Upper lobe of right lung (tissue), 1 donor: ENCODE measurements around the gene DNAJB12. TPM values are rescaled to one million over a fixed set of nuclear protein-coding genes. Genes with fewer than 3 reads are reported as not detected.

Experiments
- ATAC-seq: fragments of 200-7000 bp; cut with Tn5 transposase; one replicate; pipeline ENCODE4 v1.9.1; 2020; ENCODE audit warnings: mild to moderate bottlenecking, moderate library complexity
- DNase-seq: peaks from one replicate; pipeline ENCODE4 v3.0.0-alpha.2; 2020
- H3K27ac ChIP-seq: fragments of 200-600 bp; one replicate; pipeline ENCODE4 v1.8.0; 2022
- H3K27me3 ChIP-seq: fragments of 200-600 bp; one replicate; pipeline ENCODE4 v1.8.0; 2022; ENCODE audit warnings: mild to moderate bottlenecking
- H3K36me3 ChIP-seq: fragments of 200-600 bp; one replicate; pipeline ENCODE4 v1.8.0; 2022
- H3K4me1 ChIP-seq: fragments of 200-600 bp; one replicate; pipeline ENCODE4 v1.8.0; 2022
- H3K4me3 ChIP-seq: fragments of 200-600 bp; one replicate; pipeline ENCODE4 v1.8.0; 2022; ENCODE audit warnings: mild to moderate bottlenecking
- H3K9me3 ChIP-seq: fragments of 200-600 bp; one replicate; pipeline ENCODE4 v1.8.0; 2022
- intact Hi-C: fragments of 100-400 bp; cut with DNase I; formaldehyde crosslinking; loops from one replicate; pipeline ENCODE4 v1.11.0; 2022
- total RNA-seq: library from RNA; stranded (reverse); fragmentation: NEBNext Ultra II Directional; extraction: Animal tissue kit (Norgen Biotek cat#: 25700); gene quantifications from one replicate; pipeline ENCODE4 v1.2.1, GENCODE V29; 2021
- TF ChIP-seq, protein P1 (sequence below): fragments of 200-600 bp; IDR thresholded peaks from one replicate; pipeline ENCODE4 v1.8.0; 2022; ENCODE audit warnings: antibody characterized with exemption
- donor health status: DM: no; HTN: yes; CAD: no; lungs with severe emphysema.

The DNAJB12 gene
- total RNA-seq, 1 donor from 2014 or later, result 39.9 TPM

DNA sequence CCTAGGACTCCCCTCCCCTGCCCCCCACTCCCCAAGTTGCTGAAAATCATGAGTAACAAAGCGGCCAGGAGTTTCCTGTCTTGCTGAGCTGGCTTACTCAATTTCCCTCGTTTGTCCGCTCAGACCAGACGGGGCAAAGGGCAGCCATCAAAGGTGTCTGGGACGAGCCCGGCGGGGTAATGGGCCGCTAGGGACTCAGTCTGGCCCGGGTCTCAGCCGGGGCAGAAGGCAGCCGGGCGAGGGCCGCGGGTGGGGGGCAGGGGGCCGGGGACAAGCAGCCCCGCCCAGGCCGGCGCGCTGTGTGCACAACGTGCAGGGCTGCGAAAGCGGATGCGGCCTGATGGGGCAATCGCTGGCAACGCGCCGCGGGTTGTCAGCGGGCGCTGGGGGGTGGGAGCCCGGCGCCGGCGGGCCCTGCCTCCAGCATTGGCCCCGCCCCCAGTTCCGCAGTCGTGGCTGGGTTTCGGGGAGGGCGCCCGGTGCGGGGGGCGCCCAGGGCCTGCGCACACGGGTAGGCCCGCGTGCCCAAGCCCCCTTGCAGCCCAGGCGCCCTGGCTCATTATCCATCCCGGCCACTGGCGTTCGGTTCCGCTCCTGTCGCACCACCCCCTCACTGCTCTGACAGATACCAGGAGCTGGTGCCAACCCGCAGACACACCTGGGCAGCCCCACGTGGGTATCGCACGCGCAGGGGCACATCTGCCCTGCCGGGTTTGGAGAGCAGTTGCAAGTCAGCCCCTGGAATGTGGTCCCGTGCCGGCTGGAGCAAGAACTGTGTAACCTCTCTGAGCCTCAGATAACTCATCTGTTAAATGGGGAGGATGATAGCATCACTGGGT is 35.1 kb downstream of the DNAJB12 start:
- DNase-seq (peak; percentile 98), ATAC-seq (peak; percentile 87)
- Histone ChIP-seq H3K27ac (peak overlapping the region; percentile 89), H3K27me3 (no peaks in the 10 kb centered on the region), H3K9me3 (no peaks in the 10 kb centered on the region), H3K36me3 (no peaks in the 10 kb centered on the region), H3K4me1 (peaks cover 79% of the 10 kb centered on the region), H3K4me3 (peak overlapping the region; percentile 44)
- TF ChIP-seq, protein P1, sequence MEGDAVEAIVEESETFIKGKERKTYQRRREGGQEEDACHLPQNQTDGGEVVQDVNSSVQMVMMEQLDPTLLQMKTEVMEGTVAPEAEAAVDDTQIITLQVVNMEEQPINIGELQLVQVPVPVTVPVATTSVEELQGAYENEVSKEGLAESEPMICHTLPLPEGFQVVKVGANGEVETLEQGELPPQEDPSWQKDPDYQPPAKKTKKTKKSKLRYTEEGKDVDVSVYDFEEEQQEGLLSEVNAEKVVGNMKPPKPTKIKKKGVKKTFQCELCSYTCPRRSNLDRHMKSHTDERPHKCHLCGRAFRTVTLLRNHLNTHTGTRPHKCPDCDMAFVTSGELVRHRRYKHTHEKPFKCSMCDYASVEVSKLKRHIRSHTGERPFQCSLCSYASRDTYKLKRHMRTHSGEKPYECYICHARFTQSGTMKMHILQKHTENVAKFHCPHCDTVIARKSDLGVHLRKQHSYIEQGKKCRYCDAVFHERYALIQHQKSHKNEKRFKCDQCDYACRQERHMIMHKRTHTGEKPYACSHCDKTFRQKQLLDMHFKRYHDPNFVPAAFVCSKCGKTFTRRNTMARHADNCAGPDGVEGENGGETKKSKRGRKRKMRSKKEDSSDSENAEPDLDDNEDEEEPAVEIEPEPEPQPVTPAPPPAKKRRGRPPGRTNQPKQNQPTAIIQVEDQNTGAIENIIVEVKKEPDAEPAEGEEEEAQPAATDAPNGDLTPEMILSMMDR, result no peak
- intact Hi-C loops, result loop anchor here (10.0 kb wide), 1 partner anchor 95 kb away; no protein-coding TSS in a partner anchor

DNA sequence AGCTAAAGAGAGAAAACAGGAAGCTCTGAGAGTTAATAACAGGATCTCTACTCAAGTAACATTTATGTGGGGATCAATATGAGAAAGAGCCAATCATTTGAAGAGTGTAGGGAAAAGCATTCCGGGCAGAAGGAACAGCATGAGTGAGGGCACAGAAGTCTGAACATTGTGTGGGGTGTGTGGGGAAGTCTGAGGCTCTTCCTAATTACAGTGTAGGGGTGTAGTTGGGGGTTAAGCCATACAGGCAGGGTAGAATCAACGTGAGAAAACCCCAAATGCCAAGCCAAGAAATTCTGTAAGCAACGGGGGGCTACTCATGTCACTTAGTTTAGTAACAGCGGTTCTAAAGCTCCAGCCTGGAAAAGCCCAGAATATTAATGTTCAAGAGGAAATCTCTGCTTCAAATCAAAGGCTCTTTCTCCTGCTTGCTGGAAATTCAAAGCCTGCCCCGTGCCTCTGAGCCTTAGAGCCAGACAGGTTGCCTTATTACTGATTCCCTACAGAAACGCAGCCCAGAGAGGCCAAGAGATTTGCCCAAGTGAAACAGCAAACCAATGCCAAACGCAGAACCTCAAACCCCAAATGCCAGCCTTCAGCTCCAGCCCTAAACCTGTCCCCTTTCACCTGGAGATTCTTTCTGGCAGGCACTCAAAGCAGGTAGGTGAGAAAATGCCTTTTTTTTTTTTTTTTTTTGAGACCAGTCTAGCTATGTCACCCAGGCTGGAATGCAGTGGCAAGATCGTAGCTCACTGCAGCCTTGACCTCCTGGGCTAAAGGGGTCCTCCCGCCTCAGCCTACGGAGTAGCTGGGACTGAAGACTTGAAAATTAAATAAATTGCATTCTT is 36.1 kb downstream of the DNAJB12 start:
- intact Hi-C loops, result no loop called here
- H3K36me3 ChIP-seq, result no peaks in the 10 kb centered on the region
- no peak for ATAC-seq
- no peaks in the 10 kb centered on the region for H3K9me3 ChIP-seq
- no peak for DNase-seq
- TF ChIP-seq, protein P1, result no peak
- H3K4me1 ChIP-seq, result peaks cover 75% of the 10 kb centered on the region
- no peaks in the 10 kb centered on the region for H3K27me3 ChIP-seq
- peak overlapping the region; percentile 44 for H3K4me3 ChIP-seq
- peak overlapping the region; percentile 89 for H3K27ac ChIP-seq

DNA sequence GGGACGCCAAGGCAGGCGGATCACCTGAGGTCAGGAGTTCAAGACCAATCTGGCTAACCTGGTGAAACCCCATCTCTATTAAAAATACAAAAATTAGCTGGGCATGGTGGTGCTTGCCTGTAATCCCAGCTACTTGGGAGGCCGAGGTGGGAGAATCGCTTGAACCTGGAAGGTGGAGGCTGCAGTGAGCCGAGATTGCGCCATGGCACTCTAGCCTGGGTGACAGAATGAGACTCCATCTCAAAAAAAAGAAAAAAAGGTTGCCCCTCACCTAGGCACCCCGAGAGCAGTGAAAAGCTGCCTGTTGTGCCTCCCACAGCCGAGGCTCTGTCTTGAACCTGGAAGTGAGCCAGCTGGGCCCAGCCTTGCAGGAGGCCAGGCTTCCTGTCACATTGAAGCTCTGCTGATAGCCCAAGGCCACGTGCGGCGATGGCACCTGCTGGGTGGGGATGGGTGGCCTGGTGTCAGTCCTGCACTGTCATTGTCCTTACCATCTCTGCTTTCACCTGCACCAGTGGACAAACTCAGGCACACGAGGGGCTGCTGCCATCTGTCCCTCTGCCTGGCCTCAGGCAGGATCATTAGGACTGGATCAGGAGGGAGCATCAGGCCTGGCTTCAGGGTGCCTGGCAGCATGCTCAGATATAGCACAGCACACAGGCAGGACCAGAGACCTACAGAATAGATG is 37.8 kb downstream of the DNAJB12 start:
- intact Hi-C loops, result no loop called here
- H3K27me3 ChIP-seq, result no peaks in the 10 kb centered on the region
- H3K9me3 ChIP-seq, result no peaks in the 10 kb centered on the region
- TF ChIP-seq, protein P1, result no peak
- ATAC-seq (no peak), DNase-seq (peak; percentile 79)
- peak overlapping the region; percentile 65 for H3K27ac ChIP-seq
- H3K4me1 ChIP-seq, result peaks cover 69% of the 10 kb centered on the region
- H3K36me3 ChIP-seq, result no peaks in the 10 kb centered on the region
- no peak overlapping the region for H3K4me3 ChIP-seq

DNA sequence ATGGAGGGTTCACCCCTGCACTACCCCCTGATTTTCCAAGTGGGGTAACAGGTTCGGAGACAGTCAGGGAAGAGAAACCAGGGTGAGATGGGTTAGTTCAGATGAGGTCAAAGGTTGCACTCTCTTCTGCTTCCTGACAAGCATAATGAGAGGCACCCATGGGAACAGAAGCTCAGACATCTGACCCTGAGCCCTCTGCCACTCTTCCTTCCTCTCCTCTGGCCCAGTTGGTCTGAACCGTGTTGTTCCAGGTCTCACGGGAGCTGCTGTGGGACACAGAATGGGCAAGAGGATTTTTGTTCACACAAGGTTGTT is 38.4 kb downstream of the DNAJB12 start:
- TF ChIP-seq, protein P1, result no peak
- Histone ChIP-seq H3K4me1 (peaks cover 66% of the 10 kb centered on the region), H3K27me3 (no peaks in the 10 kb centered on the region), H3K27ac (peak overlapping the region; percentile 65), H3K36me3 (no peaks in the 10 kb centered on the region), H3K9me3 (no peaks in the 10 kb centered on the region), H3K4me3 (no peak overlapping the region)
- DNase-seq (no peak), ATAC-seq (peak; percentile 7)
- intact Hi-C loops, result no loop called here

DNA sequence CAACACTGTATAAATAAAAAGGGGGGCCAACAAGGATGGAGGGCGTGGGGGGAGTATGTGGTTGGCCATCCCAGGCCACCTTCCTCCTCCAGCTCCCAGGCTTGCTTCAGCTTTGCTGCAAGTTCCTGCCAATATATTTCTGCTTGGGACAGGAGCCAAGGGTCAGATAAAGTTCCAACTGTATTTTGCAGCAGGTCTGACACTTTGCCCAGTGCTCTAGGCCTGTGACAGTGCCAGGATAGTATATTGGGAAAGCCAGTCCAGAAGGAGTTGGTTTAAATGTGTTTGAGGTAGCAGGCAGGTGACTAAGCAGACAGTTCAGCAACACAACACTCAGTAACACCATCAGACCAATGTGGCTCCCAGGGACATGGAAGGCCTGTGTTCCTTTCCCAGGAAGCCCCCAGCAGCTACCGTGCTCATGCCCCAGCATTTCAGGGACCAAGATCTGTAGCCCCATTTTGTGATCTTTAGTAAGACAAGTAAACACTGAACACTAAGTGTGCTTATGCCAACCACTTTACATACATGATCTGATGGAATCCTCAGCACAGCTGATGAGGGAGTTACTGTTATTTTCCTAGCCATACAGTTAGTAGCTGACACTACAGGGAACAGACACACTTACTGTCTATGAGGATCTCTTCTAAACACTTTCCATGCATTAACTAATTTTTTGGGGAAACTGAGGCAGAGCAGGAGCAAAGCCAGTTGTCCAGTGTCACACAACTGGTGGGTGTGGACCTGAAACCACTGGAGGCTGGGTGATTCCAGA is 38.9 kb downstream of the DNAJB12 start:
- no peaks in the 10 kb centered on the region for H3K27me3 ChIP-seq
- intact Hi-C loops, result no loop called here
- ATAC-seq, result peak; percentile 49
- peak overlapping the region; percentile 65 for H3K27ac ChIP-seq
- H3K36me3 ChIP-seq, result no peaks in the 10 kb centered on the region
- H3K4me3 ChIP-seq, result no peak overlapping the region
- DNase-seq, result peak; percentile 70
- TF ChIP-seq, protein P1, result no peak
- H3K9me3 ChIP-seq, result no peaks in the 10 kb centered on the region
- peaks cover 62% of the 10 kb centered on the region for H3K4me1 ChIP-seq
